ENCODE measurements around the gene TSPYL1. TPM values are rescaled to one million over a fixed set of nuclear protein-coding genes. Genes with fewer than 3 reads are reported as not detected.

TSPYL1 gene
- total RNA-seq: 45.3 and 53.6 TPM in 2 replicates

DNA sequence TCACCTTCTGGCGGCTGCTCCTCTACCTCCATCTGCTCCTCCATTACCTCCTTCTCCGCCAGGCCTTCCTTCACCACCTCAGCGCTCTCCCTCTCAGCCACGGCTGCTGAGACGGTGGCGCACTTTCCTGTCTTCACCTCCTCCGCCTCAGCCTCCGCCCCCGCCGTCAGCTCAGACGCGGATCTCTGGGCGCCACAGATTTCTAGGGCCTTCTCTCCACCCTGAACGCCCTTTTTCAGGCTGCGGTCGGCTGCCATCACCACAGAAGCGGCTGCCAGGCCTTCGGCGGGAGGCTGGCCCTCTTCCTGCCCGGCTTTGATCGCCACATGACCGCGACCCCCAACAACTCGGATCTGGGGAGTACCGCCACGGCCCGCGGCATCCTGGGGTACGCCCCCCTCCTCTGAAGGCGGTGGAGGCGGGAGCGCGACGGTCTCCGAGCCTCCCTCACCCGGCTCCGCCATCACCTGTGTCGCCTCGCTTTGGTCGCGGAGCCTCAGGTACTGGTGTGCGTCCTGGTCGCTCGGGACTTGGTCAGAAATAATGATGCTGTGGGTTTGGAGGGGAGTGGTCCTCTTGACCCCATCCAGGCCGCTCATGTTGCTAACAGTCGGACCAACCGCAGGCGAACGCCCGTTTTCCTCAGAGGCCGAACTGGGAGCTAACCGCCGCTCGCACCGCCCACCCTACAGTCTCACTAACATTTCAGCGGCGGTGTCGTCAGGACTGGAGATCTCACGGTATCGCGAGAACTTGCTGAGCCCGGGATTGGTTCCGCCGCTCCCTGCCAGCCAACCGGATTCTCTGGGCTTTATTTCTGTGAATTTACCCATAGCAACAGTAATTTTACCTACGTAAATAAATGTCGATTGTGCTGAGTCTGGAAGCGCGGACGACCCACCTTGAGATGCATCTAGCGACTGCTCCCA, at the start of gene TSPYL1:
Gene TSPYL1 (minus strand): TSS at position 699 of the 929 bp plus-strand sequence. CDS start 100 bp downstream, at position 599.

DNA sequence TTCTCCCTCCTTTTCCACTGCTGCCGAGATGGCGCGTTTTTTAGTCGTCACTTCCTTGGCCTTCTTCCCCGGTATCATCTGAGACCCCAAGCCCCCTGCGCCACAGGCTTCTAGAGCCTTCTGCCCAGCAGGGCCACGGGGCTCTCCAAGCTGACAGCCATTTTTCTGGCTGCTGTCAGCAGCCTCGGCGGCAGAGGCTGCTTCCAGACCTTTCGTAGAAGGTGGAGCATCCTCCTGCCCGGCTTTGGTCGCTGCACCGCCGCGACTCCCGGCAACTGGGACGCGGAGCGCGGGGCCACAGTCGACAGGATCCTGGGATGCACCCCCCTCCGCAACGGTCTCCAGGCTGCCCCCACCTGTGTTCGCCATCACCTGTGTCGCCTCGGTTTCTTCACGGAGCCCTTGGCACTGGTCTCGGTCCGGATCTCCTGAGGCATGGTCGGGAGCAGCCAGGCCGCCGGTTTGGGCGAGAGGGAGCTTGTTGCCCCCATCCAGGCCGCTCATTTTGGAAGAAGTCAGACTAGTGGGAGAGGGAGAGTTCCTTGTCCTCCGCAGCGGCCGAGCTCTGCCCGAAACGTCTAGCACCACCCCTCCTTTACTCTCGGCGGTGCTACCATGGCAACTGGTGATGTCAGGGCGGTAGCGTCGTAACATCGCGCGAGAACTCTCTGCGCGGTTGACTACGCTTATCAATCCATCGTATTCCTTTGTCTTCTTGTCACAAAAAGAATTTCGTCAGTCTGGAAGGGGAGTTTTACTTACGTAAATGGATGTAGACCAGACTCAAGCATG, 26.0 kb downstream of the TSPYL1 start, which contains the start of gene TSPYL4:
Gene TSPYL4 (minus strand): TSS at position 571 of the 792 bp plus-strand sequence. CDS start 67 bp downstream, at position 504.

Other genes starting within 250 kb of the TSPYL1 start
- gene FRK, start 219.0 kb downstream of the TSPYL1 start, total RNA-seq: 0.15 and 0.17 TPM in 2 replicates
- gene NT5DC1, start 179.1 kb downstream of the TSPYL1 start, total RNA-seq: 13.7 and 16.8 TPM in 2 replicates
- under 0.01 and 0.17 TPM in 2 replicates for gene COL10A1, start 153.8 kb downstream of the TSPYL1 start, total RNA-seq
- 8.6 and 10.3 TPM in 2 replicates for gene TSPYL4, start 25.9 kb downstream of the TSPYL1 start, total RNA-seq
- 22.4 and 25.0 TPM in 2 replicates for gene DSE, start 91.0 kb upstream of the TSPYL1 start, total RNA-seq
- gene CALHM6, start 181.4 kb upstream of the TSPYL1 start, total RNA-seq: 1.8 and 2.2 TPM in 2 replicates
- gene CALHM5, start 231.7 kb upstream of the TSPYL1 start, total RNA-seq: 1.5 TPM in 2 replicates